HG03108 (cell line): Measurements from ENCODE around the gene RFC2.
A peak's percentile ranks its signal among the peaks of the same experiment; 100 is the strongest.

Experiments
- ATAC-seq: cut with Tn5 transposase; IDR thresholded peaks from one replicate; pipeline ENCODE4 v1.9.1; 2021; ENCODE audit warnings: moderate library complexity; ENCODE audit not compliant: unreplicated experiment

Gene RFC2

DNA sequence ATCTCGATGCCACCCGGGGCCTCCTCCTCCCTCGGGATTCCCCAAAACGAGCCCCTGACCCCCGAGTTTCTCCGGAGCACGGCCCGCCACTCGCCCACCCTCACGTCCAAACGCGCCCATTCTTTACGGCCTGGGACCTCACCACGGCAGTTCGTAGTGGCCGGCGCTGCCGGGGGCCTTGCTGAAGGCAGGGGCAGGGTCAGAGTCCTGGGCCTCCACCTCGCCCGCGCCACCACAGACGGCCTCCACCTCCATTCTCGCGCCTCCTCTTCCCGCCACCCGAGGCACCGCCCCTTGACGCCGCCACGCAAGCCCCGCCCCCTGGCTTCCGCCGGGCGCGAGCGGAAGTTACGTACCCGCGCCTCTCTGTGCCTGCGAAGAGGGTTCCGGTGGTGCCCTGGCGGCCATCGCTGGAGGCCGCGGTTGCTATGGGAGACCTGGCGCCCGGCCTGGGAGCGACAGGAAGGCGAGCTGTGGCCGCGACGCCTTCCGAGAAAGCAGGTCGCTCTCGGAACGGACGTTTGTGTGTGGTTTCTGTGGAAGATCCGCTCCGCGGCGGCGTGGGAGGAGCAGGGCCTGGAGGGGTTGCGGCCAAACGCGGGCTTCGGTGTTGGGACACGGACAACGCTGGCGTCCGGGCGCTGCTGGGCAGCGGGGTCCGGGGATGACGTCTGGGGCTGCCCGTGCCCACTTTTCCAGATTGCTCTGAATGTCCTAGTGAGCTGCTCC is at the start of gene RFC2:
Gene RFC2, minus strand, starts transcription at position 271 of the 729 bp plus-strand sequence. Its CDS starts 16 bp downstream, at position 255.
- ATAC-seq: peak; percentile 90

DNA sequence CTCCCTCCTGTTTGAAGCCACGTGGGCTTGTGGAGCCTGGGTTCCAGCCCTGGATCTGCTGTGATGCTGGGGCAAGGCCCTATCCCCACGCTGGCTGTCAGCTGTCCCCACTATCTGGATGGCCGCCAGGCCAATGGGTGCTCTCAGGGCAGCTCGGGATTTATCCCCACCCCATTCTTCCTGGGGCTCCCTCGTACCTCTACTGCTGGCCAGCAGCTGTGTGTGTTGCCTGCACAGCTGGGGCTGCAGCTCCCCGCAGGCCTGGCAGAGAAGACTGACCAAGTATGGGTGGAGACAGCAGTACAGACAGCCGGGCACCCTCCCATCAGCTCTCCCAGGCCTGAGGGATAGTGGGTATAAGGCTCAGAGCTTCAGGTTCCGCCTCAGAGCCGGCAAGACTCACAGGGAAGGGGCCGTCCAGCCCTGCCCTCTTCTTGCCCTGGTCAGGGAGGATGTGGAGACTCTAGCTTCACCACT is 48.6 kb upstream of the RFC2 start:
- ATAC-seq: no peak

DNA sequence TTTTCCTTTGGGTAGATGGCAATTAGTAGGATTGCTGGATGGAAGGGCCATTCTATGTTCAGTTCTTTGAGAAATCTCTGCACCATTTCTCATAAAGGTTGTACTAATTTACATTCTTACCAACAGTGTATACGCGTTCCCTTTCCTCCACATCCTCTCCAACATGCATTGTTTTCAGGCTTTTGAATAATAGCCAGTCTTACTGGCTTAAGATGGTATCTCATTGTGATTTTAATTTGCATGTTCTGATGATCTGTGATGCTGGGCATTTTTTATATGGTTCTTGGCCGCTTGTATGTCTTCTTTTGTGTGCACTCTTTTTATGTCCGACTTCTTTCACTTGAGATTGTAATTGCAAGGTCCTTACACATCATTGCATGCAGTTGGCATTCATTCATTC is 46.7 kb upstream of the RFC2 start:
- no peak for ATAC-seq

DNA sequence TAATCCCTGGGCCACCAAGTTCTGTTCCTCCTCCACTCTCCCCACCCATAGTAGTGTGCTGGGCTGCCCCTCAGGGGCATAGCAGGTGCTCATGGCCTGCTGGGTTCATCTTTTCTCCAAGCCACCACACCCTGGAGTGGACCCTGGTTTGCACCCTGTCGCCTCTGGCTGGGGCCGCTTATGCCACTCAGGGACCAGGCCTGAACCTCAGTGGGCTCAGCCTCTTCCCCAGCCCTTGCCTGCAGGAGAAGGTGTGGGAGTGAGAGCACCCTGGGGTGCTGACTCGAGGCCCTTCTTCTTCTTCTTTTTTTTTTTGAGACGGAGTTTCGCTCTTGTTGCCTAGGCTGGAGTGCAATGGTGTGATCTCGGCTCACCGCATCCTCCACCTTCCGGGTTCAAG is 45.2 kb upstream of the RFC2 start:
- ATAC-seq: no peak

DNA sequence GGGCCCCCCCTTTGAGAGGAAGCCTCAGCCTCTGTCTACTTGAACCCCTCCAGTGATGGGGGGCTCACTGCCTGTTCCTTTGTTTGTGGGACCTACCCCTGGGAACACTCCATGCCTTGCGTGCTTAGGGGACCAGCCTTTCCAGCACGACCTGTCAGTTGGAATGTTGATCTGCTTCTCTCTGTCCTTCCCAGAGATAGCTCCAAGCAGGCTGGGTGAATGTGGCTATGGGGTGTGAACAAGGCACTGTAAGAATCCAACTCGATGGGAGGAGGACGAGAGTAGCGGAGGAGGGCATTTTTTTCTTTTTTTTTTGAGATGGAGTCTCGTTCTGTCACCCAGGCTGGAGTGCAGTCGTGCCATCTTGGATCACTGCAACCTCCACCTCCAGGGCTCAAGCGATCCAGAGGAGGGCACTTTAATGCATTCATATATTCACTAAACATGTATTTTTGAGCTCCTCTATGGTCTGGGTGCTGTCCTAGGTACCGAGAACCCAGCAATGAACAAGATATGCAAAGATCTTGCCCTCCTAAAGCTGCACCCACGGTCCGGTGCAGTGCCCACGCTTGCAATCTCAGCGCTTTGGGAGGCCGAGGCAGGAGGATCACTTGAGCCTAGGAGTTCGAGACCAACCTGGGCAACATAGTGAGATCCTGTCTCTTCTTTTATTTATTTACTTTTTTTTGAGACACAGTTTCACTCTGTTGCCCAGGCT is 43.5 kb upstream of the RFC2 start:
- ATAC-seq: no peak

DNA sequence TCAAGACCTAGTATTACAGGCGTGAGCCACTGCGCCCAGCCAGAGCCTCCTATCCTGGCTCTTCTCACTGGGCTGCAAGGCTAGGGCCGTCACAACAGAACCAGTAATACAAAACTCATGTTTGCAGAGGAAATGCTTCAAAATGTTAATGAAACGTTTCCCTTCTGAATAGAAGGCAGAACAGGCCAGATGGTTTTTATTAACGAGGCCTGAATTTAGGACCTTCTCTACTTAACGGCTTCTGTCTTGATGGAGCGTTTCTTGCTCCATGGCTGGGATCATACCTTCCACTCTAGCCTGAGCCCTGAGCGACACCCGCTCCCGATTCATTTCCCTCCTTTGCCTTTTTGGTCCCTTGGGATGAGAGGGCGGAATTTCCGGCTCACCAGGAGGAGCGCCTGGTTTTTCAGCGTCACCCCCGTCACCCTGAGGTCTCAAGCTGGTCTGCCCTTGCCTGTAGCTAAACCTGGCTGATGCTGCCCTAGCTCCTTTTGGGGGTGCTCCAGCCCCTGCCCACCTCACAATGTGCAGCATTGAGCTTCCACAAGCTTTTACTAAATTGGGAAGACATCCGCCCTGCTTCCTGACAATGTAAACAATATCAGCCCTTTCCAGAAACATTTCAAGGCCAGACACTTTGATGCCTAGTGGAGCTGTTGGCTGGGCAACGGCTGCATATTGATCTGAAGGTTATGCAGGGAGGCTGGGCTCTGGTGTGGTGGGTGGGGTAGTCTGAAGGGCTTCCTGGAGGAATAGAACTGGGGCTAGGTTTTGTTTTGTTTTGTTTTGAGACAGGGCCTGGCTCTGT is 40.2 kb upstream of the RFC2 start:
- ATAC-seq: no peak

DNA sequence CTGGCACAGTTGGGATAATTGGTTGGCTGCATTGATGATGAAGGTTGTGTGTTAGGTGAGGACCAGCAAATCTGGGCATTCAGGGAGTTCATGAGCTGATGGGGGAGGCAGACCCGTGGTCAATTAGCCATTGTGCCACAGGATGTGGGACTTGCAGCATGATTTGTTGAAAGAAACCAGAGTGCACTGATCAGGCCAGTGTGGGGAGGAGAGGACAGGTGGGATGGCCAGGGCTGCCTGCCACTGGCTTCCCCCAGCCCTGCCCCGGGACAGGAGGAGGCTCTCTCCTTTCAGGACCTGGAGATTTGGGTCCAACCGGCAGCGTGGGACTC is 39.3 kb upstream of the RFC2 start:
- no peak for ATAC-seq

DNA sequence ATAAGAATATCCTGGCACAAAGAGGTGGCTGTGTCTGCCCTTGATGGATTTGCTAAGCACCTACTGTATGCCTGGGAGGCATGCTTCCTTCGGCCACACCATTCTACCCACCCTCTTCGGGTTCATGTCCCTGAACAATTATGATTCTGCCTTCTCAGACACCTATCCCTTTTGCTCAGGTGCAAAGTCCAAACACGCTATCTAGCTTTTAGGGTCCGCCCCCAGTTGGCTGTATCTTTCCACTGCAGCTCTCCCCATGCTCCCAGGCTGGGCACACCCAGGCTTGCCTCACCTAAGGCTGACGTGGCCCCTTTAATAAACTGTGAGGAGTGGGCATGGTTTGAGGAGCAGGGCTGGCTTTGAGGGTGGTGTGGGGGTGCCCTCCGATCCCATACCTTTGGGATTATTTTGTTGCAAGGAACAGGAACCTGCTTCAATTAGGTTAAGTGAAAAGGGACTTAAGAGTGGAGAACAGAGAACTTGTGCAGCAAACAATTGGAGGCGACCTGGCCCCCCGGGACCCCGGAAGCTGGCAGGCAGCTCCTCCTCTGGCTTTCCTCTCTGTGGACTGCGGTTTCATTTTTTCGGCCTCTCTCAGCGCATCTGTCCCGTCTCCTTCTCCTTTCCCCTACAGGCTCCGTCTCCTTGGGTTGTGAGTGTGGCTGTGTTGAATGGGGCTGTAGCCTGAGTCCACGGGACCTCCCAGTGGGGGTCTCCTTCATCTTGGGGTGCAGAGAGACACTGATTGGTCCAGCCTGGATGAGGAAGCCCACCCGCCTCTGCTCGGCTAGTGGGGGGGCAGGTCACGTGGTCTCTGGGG is 38.8 kb upstream of the RFC2 start:
- no peak for ATAC-seq

DNA sequence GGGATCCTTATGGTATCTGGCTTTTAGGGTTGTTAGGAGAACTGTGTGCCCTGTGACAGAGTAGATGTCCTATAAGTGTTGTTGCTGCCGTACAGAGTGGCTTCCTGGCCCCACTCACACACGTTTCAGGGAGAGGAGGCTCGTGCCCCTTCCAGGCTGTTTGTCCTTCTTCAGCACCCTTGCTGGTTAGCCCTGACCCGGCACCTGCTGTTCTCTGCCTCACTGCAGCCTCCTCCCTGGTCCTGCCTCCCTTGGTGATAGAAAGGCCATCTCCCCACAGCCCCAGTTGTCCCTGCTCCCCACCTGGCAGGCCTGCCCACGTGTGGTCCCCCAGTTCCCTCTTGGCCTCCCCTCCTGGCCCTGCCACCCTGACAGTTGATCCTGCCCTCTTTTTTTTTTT is 37.3 kb upstream of the RFC2 start:
- no peak for ATAC-seq

DNA sequence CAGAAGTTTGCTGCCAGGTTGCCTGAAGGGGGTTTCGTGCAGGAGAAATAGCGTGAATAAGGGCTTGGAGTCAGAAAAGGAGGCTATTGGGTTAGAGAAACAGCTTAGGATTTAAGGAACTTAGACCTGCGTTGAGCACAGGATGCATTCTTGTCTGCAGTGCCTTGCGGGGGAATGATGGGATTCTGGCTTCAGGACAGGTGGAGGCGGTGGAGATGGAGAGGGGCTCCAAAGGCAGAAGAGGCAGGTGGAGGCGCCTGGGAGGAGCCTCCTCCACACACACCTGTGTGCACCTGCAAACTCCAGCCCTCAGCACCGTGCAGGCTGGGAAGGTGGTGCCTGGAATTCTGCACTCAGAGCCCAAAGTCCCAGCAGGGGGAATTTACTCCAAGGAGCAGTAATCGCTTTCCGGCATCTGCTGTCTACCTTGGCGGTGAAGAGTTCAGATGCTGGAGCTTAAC is 36.8 kb upstream of the RFC2 start:
- no peak for ATAC-seq

DNA sequence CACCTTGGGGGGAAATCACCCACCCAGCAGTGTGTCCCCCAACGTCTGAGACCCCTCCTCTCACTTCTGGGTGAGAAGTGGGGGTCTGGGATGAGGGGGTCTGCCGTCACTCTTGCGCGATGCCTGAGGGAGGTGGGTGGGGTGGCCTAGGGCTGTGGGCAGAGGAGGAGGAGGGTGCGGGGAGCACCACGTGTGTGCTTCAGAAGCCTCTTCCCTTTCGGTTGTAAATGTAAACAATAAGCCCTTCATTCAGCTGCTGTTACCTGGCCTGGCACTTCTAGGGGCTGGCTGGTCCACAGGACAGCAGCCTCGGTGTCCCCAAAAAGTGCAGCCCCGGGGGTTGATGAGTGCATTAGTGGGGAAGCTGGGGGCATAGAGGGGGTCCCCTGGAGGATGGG is 36.4 kb upstream of the RFC2 start:
- ATAC-seq: no peak

DNA sequence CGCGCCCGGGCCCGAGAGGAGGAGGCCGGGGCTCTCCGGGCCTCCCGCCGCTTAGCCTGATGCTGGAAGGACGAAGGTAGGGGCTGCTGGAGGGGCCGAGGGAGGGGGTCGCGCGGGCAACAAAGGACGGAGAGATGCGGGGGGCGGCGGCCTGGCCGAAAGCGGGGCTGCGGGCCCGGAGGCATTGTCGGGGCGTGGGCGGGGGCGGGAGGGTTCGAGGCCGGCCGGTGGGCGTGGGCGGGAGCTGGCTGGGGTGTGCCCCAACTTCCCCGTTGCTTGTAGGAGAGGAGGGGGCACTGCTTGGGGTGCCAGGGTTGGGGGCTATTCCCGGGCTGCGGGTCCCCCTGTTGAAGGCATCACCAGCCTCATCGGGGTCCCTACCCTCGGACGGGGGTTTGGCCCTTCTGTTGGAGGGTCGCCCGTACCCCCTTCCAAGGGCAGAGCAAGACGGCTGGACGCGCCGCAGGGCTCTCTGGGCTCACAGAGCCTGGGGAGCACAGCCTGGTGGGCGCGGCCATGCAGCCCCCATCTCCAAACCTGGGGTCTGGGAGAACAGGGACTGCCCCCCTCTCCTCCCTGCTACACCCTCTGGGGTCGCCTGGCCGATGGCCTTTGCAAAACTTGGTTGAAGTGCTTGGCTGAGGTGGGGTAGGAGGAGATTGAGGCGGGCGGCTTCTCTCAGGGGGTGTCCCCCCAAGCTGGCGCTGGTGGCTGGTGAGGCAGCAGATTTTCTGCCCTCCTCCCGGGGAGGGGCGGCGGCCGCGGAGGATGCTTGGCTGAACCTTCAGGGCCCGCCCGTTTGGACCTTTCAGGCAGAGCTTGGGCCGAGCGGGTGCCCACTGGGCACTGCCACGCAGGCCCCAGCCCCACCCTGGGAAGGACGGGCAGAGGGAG is 35.7 kb upstream of the RFC2 start:
- ATAC-seq: no peak

DNA sequence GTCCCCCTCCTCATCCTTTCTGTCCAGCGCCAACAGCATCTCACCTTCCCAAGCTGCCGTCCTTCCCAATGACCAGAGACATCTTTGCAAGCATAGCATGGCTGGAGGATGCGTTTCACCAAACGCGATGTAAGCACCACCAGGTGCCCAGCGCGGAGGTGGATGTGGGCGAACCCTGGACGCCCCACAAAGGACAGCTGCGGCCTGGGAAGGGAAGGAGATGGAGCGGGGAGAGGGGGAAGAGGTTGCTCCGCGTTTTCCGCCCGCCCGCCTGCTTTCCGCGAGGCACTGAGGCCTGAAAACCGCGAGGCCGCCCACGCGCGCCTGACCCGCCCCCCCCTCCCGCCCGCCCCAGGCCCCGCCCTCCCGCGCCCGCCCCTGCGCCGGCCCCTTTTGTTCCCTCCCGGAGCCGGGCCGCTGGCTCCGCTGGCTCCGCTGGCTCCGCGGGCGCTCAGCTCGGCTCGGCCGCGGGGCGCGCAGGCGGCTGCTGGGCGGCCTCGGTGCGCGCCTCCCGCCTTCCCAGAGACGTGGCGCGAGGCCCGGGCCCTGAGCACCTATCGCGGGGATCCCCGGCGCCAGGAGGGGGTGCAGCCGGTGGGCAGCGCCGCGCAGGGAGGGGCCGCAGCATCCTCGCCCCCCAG is 34.9 kb upstream of the RFC2 start, which contains the start of gene CLIP2:
Gene CLIP2, plus strand, starts transcription at position 390 of the 641 bp plus-strand sequence. CDS start 28,140 bp downstream, outside the sequence.
- peak; percentile 43 for ATAC-seq

DNA sequence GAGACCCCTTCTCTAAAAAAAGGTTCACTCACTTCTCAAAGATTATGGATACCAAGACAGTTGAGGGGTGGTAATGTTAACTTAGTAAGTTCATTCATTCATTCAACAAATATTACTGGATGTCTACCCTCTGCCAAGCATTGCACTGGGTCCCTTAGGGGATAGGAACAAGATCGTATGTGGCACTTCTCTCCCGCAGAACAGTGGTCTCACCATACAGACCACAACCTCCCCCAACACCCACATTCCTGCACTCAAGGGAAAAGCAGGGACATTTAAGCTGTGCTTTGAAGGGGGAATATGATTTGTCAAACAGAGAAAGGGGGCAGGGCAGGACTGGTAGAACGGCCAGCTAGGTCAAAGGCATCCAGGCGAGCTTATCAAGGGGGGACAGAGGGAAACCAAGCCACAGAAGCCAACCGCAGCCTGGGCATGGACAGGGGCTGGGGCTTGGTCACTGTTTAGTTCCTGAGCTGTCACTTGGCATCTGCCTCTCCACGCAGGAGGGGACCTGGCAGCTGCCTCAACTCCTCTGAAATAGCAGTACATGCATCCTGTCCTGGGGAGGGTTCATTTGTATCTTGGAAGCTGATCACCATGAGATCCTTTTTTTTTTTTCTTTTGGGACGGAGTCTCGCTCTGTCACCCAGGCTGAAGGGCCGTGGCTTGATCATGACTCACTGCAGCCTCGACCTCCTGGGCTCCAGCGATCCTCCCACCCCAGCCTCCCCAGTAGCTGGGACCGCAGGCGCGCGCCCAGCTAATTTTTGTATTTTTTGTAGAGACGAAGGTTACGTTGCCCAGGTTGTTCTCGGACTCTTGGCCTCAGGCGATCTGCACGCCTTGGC is 34.1 kb upstream of the RFC2 start:
- no peak for ATAC-seq

DNA sequence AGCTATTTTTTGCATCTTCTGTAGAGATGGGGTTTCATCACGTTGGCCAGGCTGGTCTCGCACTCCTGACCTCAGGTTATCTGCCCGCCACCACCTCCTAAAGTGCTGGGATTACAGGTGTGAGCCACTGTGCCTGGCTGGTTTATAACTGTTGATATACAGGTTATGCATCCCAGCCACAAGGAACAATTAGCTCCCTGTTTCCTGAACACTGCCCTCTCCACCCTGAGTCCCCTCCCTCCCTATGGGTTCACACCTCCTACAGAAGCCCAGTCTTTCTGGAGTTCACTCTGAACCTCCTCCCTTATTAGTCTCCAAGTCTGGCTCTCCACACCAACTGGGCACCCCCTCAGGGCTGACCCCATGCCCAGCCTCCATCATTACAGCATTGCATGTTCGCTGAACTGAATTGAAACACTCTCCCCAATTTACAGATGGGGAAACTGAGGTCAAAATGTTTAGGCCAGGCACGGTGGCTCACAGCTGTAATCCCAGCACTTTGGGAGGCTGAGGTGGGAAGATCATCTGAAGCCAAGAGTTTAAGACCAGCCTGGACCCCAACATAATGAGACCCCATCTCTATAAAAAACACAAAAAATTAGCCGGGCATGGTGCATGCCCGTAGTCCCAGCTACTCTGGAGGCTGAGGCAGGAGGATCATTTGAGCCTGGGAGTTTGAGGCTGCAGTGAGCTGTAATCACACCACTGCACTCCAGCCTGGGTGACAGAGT is 33.3 kb upstream of the RFC2 start:
- ATAC-seq: no peak

DNA sequence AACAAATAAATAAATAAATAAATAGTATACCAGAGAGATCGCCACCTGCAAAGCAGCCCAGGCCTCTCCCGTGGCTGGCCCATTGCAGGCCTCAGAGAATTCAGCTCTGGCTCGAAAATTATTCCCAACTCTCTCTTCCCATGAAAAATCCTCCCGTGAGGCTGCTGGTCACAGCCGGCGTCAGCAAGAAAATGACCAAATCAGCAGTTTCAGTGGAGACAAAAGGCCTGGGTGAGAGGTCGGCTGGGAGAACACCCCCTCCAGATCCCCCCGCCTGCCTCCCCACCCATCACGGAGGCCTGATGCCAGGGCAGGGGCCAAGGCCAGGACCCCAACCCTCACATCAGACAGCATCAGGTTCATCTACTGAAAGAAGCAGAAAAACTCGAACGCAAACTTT is 31.9 kb upstream of the RFC2 start:
- no peak for ATAC-seq

DNA sequence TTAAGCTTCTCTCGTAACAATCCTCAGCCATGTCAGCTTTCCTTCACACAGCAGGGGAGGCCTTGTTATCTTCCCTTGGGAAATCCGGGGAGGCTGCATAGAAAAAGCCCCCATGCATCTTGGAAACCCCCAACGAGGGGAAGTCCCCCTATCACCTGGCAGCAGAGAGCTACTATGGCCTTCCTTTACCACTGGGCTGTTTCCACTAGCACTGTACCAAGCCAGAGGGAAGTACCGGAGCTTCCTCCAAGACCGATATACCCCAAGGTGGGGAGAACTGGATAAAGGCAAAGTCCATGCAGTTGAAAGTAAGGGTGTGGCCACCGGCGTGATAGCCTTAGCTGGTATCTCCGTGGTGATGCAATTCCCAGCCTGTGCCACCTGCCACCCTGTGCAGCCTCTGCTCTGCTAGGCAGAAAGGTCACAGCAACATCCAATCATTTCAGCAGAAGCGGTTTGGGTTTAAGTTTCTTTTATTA is 30.6 kb upstream of the RFC2 start:
- no peak for ATAC-seq
